ENCODE data around the gene MINDY4.

GRCh38 chr7:30730996-30731395, 40.2 kb upstream of the MINDY4 start:
- TF ChIP-seq CTCF (conservative IDR thresholded peaks at IDR 0.05 in 1 of 2, IDR thresholded peaks at IDR 0.05 in 1 of 2; ENCODE audit: extremely low read depth in 1 of 2, insufficient read depth in 1 of 2, low read depth in 1 of 2, low read length in 2 of 2) (no peak), EZH2 (IDR thresholded peaks at IDR 0.05; ENCODE audit: borderline replicate concordance, low read length) (no peak)
